ENCODE results near the gene SELENOO.

DNA sequence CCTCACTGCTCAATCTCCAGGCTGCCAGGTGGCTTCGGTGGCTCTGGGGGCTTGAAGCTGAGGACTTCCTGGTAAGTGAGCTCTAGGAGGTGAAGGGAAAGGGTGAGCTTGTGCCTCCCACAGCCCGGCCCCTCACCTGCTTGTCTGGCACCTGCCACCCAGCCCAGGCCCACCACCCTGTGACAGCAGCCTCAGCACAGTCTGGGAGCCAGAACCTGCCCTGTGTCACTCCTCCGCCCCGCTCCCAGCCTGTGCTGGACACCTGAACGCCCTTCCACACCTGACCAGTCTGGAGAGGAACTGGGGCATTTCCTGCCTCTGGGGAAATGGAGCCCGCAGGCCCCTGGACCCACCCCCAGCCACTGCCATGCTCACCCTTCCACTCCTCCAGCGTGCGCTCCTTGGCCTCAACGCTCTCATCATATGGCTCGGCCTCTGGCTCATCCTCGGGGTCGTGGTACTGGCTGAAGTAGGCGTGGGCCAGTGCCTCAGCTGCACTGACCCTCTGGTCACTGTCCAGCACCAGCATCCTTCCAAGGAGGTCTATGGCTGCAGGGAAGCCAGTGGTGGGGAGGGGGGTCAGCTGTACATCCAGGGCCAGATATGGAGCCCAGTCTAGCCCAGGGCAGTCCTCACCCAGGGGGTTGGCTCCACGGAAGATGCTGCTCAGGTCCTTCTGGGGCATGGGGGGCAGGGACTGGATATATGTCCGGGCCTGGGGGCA lies 64.3 kb downstream of the SELENOO start:
- TF ChIP-seq, protein P1, sequence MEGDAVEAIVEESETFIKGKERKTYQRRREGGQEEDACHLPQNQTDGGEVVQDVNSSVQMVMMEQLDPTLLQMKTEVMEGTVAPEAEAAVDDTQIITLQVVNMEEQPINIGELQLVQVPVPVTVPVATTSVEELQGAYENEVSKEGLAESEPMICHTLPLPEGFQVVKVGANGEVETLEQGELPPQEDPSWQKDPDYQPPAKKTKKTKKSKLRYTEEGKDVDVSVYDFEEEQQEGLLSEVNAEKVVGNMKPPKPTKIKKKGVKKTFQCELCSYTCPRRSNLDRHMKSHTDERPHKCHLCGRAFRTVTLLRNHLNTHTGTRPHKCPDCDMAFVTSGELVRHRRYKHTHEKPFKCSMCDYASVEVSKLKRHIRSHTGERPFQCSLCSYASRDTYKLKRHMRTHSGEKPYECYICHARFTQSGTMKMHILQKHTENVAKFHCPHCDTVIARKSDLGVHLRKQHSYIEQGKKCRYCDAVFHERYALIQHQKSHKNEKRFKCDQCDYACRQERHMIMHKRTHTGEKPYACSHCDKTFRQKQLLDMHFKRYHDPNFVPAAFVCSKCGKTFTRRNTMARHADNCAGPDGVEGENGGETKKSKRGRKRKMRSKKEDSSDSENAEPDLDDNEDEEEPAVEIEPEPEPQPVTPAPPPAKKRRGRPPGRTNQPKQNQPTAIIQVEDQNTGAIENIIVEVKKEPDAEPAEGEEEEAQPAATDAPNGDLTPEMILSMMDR (IDR thresholded peaks at IDR 0.05): no peak
- no peak for TF ChIP-seq EZH2 (IDR thresholded peaks at IDR 0.05; ENCODE audit: borderline replicate concordance, insufficient read depth, low read depth, low read length, poor library complexity, severe bottlenecking)
